CD4-positive, CD25-positive, alpha-beta regulatory T cell (primary cell): ENCODE measurements around the gene PGA4. TPM values are rescaled to one million over a fixed set of nuclear protein-coding genes. Genes with fewer than 3 reads are reported as not detected.
"Not testable (repeated sequence)": the region's sequence is repeated elsewhere in the genome, so short reads cannot be mapped to it uniquely, and the experiment has no call there.

Source experiments
- ATAC-seq, 2 donors: fragments of 150-1000 bp; cut with Tn5 transposase; one replicate each; pipeline ENCODE4 v1.10.0; 2021; ENCODE audit warnings: low read depth in 2 of 2, moderate number of reproducible peaks in 2 of 2, moderate library complexity in 1 of 2
- DNase-seq, 3 donors: peaks; one replicate each; pipeline versions ENCODE4 v3.0.0 to v3.0.0-alpha.2; 2012 to 2022; ENCODE audit warnings: mixed read lengths in 1 of 3
- H3K27ac ChIP-seq: one replicate; pipeline ENCODE4 v1.7.0; 2013; ENCODE audit warnings: mild to moderate bottlenecking, low read length; ENCODE audit not compliant: insufficient read depth, poor library complexity, severe bottlenecking
- H3K27me3 ChIP-seq: one replicate; pipeline ENCODE4 v1.7.0; 2013; ENCODE audit warnings: low read length; ENCODE audit not compliant: control insufficient read depth, insufficient read depth
- H3K36me3 ChIP-seq: one replicate; pipeline ENCODE4 v1.7.0; 2013; ENCODE audit warnings: mild to moderate bottlenecking, low read length, moderate library complexity; ENCODE audit not compliant: control insufficient read depth, insufficient read depth
- H3K4me1 ChIP-seq: 2 replicates; pipeline ENCODE4 v1.7.0; 2013; ENCODE audit warnings: mild to moderate bottlenecking, low read length; ENCODE audit not compliant: insufficient read depth, control insufficient read depth, poor library complexity, severe bottlenecking
- H3K4me3 ChIP-seq: one replicate; pipeline ENCODE4 v1.7.0; 2013; ENCODE audit warnings: low read depth, mild to moderate bottlenecking, low read length, moderate library complexity
- H3K9me3 ChIP-seq, 2 experiments: 1 replicate in 1 of 2; 2 replicates in 1 of 2; pipeline ENCODE4 v1.7.0; 2013; ENCODE audit warnings: low read length in 2 of 2, mild to moderate bottlenecking in 1 of 2, moderate library complexity in 1 of 2; ENCODE audit not compliant: control insufficient read depth in 2 of 2
- H3K27ac Mint-ChIP-seq, 3 donors: one replicate each; pipeline ENCODE4 v1.8.0; 2020 to 2022; ENCODE audit warnings: mild to moderate bottlenecking in 3 of 3, mixed read lengths in 3 of 3, moderate library complexity in 2 of 3
- H3K27me3 Mint-ChIP-seq: one replicate; pipeline ENCODE4 v1.8.0; 2022; ENCODE audit warnings: mild to moderate bottlenecking, mixed read lengths
- H3K36me3 Mint-ChIP-seq: one replicate; pipeline ENCODE4 v1.8.0; 2020; ENCODE audit warnings: mixed read lengths
- H3K4me1 Mint-ChIP-seq, 4 donors: one replicate each; pipeline ENCODE4 v1.8.0; 2020 to 2022; ENCODE audit warnings: mixed read lengths in 4 of 4, mild to moderate bottlenecking in 1 of 4
- H3K4me3 Mint-ChIP-seq, 4 donors: one replicate each; pipeline ENCODE4 v1.8.0; 2020 to 2022; ENCODE audit warnings: mild to moderate bottlenecking in 4 of 4, mixed read lengths in 4 of 4, moderate library complexity in 3 of 4
- H3K9me3 Mint-ChIP-seq, 7 donors: one replicate each; pipeline ENCODE4 v1.8.0; 2020 to 2022; ENCODE audit warnings: mixed read lengths in 7 of 7, mild to moderate bottlenecking in 3 of 7, moderate library complexity in 2 of 7
- polyA plus RNA-seq, 4 donors: library from polyadenylated mRNA; unstranded; fragments of 300-500 nt; fragmentation: Illumina TruSeq; gene quantifications; one replicate each; pipeline ENCODE4 v1.2.3, GENCODE V29; 2021
- total RNA-seq: library from RNA; stranded (reverse); gene quantifications from one replicate; pipeline ENCODE4 v1.2.3, GENCODE V29; 2022

Gene PGA4
- total and polyA plus RNA-seq, 5 donors from 2014 or later, result not detected

GRCh38 chr11:61222692-61223091, 545 bp downstream of the PGA4 start:
- H3K27me3 Mint-ChIP-seq, H3K4me1 Mint-ChIP-seq, H3K4me3 ChIP-seq, ATAC-seq, H3K27me3 ChIP-seq, H3K4me3 Mint-ChIP-seq, H3K36me3 ChIP-seq, H3K9me3 Mint-ChIP-seq, H3K27ac ChIP-seq, H3K4me1 ChIP-seq, H3K9me3 ChIP-seq, H3K27ac Mint-ChIP-seq, H3K36me3 Mint-ChIP-seq, DNase-seq: not testable (repeated sequence)

DNA sequence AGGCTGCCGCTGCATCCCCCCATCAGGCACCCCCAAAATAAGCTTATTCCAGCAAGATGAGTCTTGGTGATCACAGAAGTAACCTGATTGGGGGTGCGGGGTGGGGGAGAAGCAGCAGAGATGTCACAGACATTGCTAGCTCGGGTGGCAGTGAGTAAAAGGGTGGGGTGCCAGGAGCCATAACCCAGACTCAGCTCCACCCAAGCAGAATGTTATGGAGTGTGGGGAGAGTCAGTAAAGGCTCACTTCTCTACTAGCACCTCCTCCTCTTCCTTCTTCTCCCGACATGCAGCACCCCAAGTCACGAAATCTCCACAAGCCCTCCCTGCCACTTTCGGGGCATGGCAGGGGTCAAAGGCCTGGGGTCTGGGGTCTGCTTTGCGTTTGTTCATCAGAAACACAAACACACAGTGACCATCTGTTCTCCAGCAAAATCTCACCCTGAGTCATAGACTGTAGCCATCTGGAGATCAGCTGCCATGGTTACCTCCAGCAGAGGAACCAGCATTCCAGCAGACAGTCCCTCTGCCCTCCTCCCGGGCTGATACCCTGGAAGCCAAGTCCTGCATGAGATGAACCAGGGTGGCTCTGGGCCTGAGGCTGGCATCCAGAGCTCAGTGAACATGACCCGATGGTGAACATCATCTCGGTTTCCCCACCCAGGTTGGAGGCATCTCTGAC, 4.5 kb downstream of the PGA4 start:
- H3K36me3 Mint-ChIP-seq, result not testable (repeated sequence)

DNA sequence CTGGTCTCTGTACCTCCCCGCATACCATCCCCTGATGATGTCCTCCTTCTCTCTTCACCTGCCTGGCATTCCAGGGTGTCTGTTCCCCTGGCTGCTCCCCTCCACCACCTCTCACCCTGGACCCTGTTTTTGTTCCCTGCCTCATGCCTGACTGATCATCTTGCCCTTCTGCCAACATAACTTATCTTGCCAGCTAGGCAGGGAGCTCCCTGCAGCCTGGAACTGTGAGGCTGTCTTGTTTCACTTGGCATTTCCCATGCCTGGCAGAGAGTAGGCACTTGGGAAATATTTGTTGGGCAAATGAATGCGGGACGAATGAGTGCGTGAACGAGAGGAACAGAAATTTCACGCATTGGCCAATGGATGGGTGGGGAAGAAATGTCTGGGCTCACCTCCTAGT, 7.3 kb downstream of the PGA4 start:
- H3K27ac Mint-ChIP-seq, DNase-seq, H3K4me3 ChIP-seq, ATAC-seq, H3K36me3 ChIP-seq, H3K9me3 Mint-ChIP-seq, H3K4me1 ChIP-seq, H3K27me3 ChIP-seq, H3K4me1 Mint-ChIP-seq, H3K27me3 Mint-ChIP-seq, H3K27ac ChIP-seq, H3K4me3 Mint-ChIP-seq, H3K36me3 Mint-ChIP-seq, H3K9me3 ChIP-seq: not testable (repeated sequence)

More for the DNA sequence above, 4.5 kb downstream of the PGA4 start:
- H3K4me3 Mint-ChIP-seq, H3K27ac ChIP-seq, H3K4me3 ChIP-seq, H3K9me3 ChIP-seq, H3K4me1 ChIP-seq, H3K27me3 Mint-ChIP-seq, H3K9me3 Mint-ChIP-seq, DNase-seq, H3K27ac Mint-ChIP-seq, ATAC-seq, H3K36me3 ChIP-seq, H3K4me1 Mint-ChIP-seq, H3K27me3 ChIP-seq: not testable (repeated sequence)

- not testable (repeated sequence) for DNase-seq, H3K4me1 ChIP-seq, H3K36me3 Mint-ChIP-seq, H3K27me3 ChIP-seq, H3K9me3 ChIP-seq, H3K27ac Mint-ChIP-seq, ATAC-seq, H3K4me3 Mint-ChIP-seq, H3K27me3 Mint-ChIP-seq, H3K4me3 ChIP-seq, H3K9me3 Mint-ChIP-seq, H3K36me3 ChIP-seq, H3K27ac ChIP-seq, H3K4me1 Mint-ChIP-seq
These were observed 8.9 kb downstream of the PGA4 start for GRCh38 chr11:61231033-61231432.

- not testable (repeated sequence) for DNase-seq, H3K9me3 Mint-ChIP-seq, H3K36me3 ChIP-seq, H3K27me3 ChIP-seq, H3K27ac ChIP-seq, H3K4me3 Mint-ChIP-seq, H3K9me3 ChIP-seq, H3K4me1 ChIP-seq, ATAC-seq, H3K27me3 Mint-ChIP-seq, H3K4me3 ChIP-seq, H3K4me1 Mint-ChIP-seq, H3K27ac Mint-ChIP-seq, H3K36me3 Mint-ChIP-seq
These were observed 9.4 kb downstream of the PGA4 start for GRCh38 chr11:61231585-61231984.

GRCh38 chr11:61232548-61233145, 10.5 kb downstream of the PGA4 start:
- not testable (repeated sequence) for H3K4me3 ChIP-seq, H3K4me3 Mint-ChIP-seq, H3K27ac ChIP-seq, H3K27me3 ChIP-seq, H3K9me3 ChIP-seq, H3K27me3 Mint-ChIP-seq, H3K4me1 ChIP-seq, DNase-seq, H3K27ac Mint-ChIP-seq, H3K9me3 Mint-ChIP-seq, H3K4me1 Mint-ChIP-seq, H3K36me3 Mint-ChIP-seq, H3K36me3 ChIP-seq, ATAC-seq

DNA sequence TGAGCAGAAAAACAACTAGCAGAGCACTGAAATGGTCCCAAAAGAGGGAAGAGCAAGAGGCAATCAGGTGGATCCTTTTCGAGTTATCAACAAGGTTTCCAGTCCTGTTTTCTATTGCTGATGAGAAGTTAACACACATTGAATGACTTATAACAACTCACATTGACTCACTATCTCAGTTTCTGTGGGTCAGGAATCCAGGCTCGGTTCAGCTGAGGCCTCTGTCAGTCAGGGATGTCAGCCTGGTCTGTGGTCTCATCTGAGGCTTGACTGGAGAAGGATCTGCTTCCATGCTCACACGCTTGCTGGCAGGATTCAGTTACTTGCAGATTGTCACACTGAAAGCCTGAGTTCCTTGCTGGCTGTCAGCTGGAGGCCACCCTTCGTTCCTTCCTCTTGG, 15.0 kb downstream of the PGA4 start:
- H3K27me3 ChIP-seq, H3K4me1 ChIP-seq, DNase-seq, H3K27ac ChIP-seq, H3K27me3 Mint-ChIP-seq, H3K4me1 Mint-ChIP-seq, H3K36me3 ChIP-seq, H3K4me3 Mint-ChIP-seq, H3K9me3 ChIP-seq, ATAC-seq, H3K4me3 ChIP-seq, H3K36me3 Mint-ChIP-seq, H3K27ac Mint-ChIP-seq, H3K9me3 Mint-ChIP-seq: not testable (repeated sequence)

- not testable (repeated sequence) for H3K4me3 Mint-ChIP-seq, H3K27me3 ChIP-seq, H3K36me3 Mint-ChIP-seq, H3K27ac ChIP-seq, H3K36me3 ChIP-seq, DNase-seq, H3K4me3 ChIP-seq, H3K9me3 ChIP-seq, H3K4me1 Mint-ChIP-seq, H3K9me3 Mint-ChIP-seq, H3K4me1 ChIP-seq, H3K27me3 Mint-ChIP-seq, H3K27ac Mint-ChIP-seq, ATAC-seq
These were observed 18.1 kb downstream of the PGA4 start for GRCh38 chr11:61240288-61240687.
